OCI-LY1 (cell line): ENCODE results near the gene NPTX1.

Source experiments
- H2AFZ ChIP-seq: fragments of 200-600 bp; sonication (generic), shearing (Covaris generic); 2 replicates; pipeline ENCODE4 v1.6.0; 2014; ENCODE audit warnings: antibody characterized with exemption, mild to moderate bottlenecking, low read length
- H3F3A ChIP-seq: fragments of 200-600 bp; sonication (generic), shearing (Covaris generic); 2 replicates; pipeline ENCODE4 v1.6.0; 2014; ENCODE audit warnings: mild to moderate bottlenecking, antibody characterized with exemption, low read length, moderate library complexity; ENCODE audit not compliant: insufficient read depth
- H3K27ac ChIP-seq: fragments of 200-600 bp; sonication (generic); 2 replicates; pipeline ENCODE4 v1.5.1; 2014; ENCODE audit warnings: low read length, mixed run types, mild to moderate bottlenecking, low read depth; ENCODE audit not compliant: poor library complexity, severe bottlenecking
- H3K27me3 ChIP-seq: fragments of 200-600 bp; sonication (generic); 2 replicates; pipeline ENCODE4 v1.6.0; 2014; ENCODE audit warnings: antibody characterized with exemption, mild to moderate bottlenecking, low read length, moderate library complexity; ENCODE audit not compliant: insufficient read depth
- H3K36me3 ChIP-seq: fragments of 200-600 bp; sonication (generic); 2 replicates; pipeline ENCODE4 v1.6.1; 2014; ENCODE audit warnings: mild to moderate bottlenecking, antibody characterized with exemption, low read length, moderate library complexity, mixed read lengths; ENCODE audit not compliant: insufficient read depth
- H3K4me1 ChIP-seq: fragments of 200-600 bp; sonication (generic); 2 replicates; pipeline ENCODE4 v1.5.1; 2014; ENCODE audit warnings: mild to moderate bottlenecking, low read length, moderate library complexity; ENCODE audit not compliant: insufficient read depth, severe bottlenecking
- H3K4me2 ChIP-seq: fragments of 200-600 bp; sonication (generic), shearing (Covaris generic); 2 replicates; pipeline ENCODE4 v1.6.1; 2014; ENCODE audit warnings: low read length
- H3K4me3 ChIP-seq: fragments of 200-600 bp; sonication (generic); 2 replicates; pipeline ENCODE4 v1.5.1; 2014; ENCODE audit warnings: low read length, low read depth, mild to moderate bottlenecking, mixed read lengths; ENCODE audit not compliant: poor library complexity, severe bottlenecking
- H3K79me2 ChIP-seq: fragments of 200-600 bp; shearing (Covaris generic); 2 replicates; pipeline ENCODE4 v1.6.1; 2016; ENCODE audit warnings: mixed run types, low read length, mixed read lengths; ENCODE audit not compliant: insufficient read depth
- H3K9ac ChIP-seq: fragments of 200-600 bp; sonication (generic), shearing (Covaris generic); 2 replicates; pipeline ENCODE4 v1.6.1; 2014; ENCODE audit warnings: mild to moderate bottlenecking, low read length, mixed read lengths
- H3K9me2 ChIP-seq: fragments of 200-600 bp; sonication (generic), shearing (Covaris generic); 2 replicates; pipeline ENCODE4 v1.6.1; 2014; ENCODE audit warnings: low read depth, mild to moderate bottlenecking, low read length, mixed read lengths
- H3K9me3 ChIP-seq: fragments of 200-600 bp; shearing (Covaris generic); 2 replicates; pipeline ENCODE4 v1.6.1; 2014; ENCODE audit warnings: low read length, mixed read lengths
- H4K20me1 ChIP-seq: fragments of 200-600 bp; sonication (generic), shearing (Covaris generic); 2 replicates; pipeline ENCODE4 v1.6.0; 2016; ENCODE audit warnings: mild to moderate bottlenecking, low read length; ENCODE audit not compliant: insufficient read depth
- CTCF ChIP-seq: fragments of 200-600 bp; sonication (generic), shearing (Covaris generic); IDR thresholded peaks from 2 replicates; pipeline ENCODE4 v1.5.1; 2017; ENCODE audit warnings: mild to moderate bottlenecking, antibody characterized with exemption, low read length, moderate library complexity, mixed read lengths
- EZH2 ChIP-seq: fragments of 200-600 bp; sonication (generic), shearing (Covaris generic); IDR thresholded peaks from 2 replicates; pipeline ENCODE4 v1.8.0; 2017; ENCODE audit warnings: borderline replicate concordance, mixed run types, mild to moderate bottlenecking, antibody characterized with exemption, low read length, moderate library complexity, mixed read lengths

The NPTX1 gene

GRCh38 chr17:80431246-80432195 is 44.9 kb downstream of the NPTX1 start:
- Histone ChIP-seq H3K4me2 (no peak overlapping the region), H4K20me1 (no peaks in the 10 kb centered on the region), H3K36me3 (no peaks in the 10 kb centered on the region), H3K27me3 (peaks cover 5% of the 10 kb centered on the region; the same call in 1 of the 2 replicates), H3K9me3 (no peaks in the 10 kb centered on the region), H3K27ac (no peak overlapping the region), H3K4me1 (no peaks in the 10 kb centered on the region), H3K4me3 (no peak overlapping the region), H3K79me2 (no peaks in the 10 kb centered on the region), H3F3A (no peaks in the 10 kb centered on the region), H3K9ac (no peak overlapping the region), H3K9me2 (no peaks in the 10 kb centered on the region), H2AFZ (no peak overlapping the region)
- no peak for TF ChIP-seq EZH2
- no peak for TF ChIP-seq CTCF

GRCh38 chr17:80430446-80431245 is 45.8 kb downstream of the NPTX1 start:
- no peaks in the 10 kb centered on the region for H4K20me1 ChIP-seq
- no peaks in the 10 kb centered on the region for H3K9me3 ChIP-seq
- no peaks in the 10 kb centered on the region for H3K9me2 ChIP-seq
- H3K4me2 ChIP-seq, result no peak overlapping the region
- TF ChIP-seq EZH2 (no peak), CTCF (no peak)
- H3K4me1 ChIP-seq, result no peaks in the 10 kb centered on the region
- H3K79me2 ChIP-seq, result no peaks in the 10 kb centered on the region
- peaks cover 5% of the 10 kb centered on the region; the same call in 1 of the 2 replicates for H3K27me3 ChIP-seq
- H3K27ac ChIP-seq, result no peak overlapping the region
- no peak overlapping the region for H2AFZ ChIP-seq
- no peaks in the 10 kb centered on the region for H3K36me3 ChIP-seq
- H3K4me3 ChIP-seq, result no peak overlapping the region
- H3K9ac ChIP-seq, result no peak overlapping the region
- no peaks in the 10 kb centered on the region for H3F3A ChIP-seq

GRCh38 chr17:80429356-80430275 is 46.8 kb downstream of the NPTX1 start:
- TF ChIP-seq EZH2, result no peak
- no peak for TF ChIP-seq CTCF
- Histone ChIP-seq H3K27ac (no peak overlapping the region), H3K9ac (no peak overlapping the region), H4K20me1 (no peaks in the 10 kb centered on the region), H3K4me1 (no peaks in the 10 kb centered on the region), H3K27me3 (peaks cover 5% of the 10 kb centered on the region; the same call in 1 of the 2 replicates), H3K4me2 (no peak overlapping the region), H3K36me3 (no peaks in the 10 kb centered on the region), H3K4me3 (no peak overlapping the region), H3K9me3 (no peaks in the 10 kb centered on the region), H3F3A (no peaks in the 10 kb centered on the region), H3K9me2 (no peaks in the 10 kb centered on the region), H3K79me2 (no peaks in the 10 kb centered on the region), H2AFZ (no peak overlapping the region)
